DND-41 (cell line): ENCODE data around the gene KLF3.

Source experiments
- EZH2 ChIP-seq: IDR thresholded peaks from 3 replicates; pipeline ENCODE4 v1.6.1; 2012; ENCODE audit warnings: borderline replicate concordance, low read depth, mild to moderate bottlenecking, moderate library complexity, low read length, inconsistent platforms; ENCODE audit not compliant: severe bottlenecking
- TF ChIP-seq, protein P1 (sequence below): IDR thresholded peaks from 2 replicates; pipeline ENCODE4 v1.5.1; 2012; ENCODE audit warnings: borderline replicate concordance, low read length, moderate library complexity, mild to moderate bottlenecking; ENCODE audit not compliant: poor library complexity, severe bottlenecking; ENCODE audit errors: extremely low read depth

DNA sequence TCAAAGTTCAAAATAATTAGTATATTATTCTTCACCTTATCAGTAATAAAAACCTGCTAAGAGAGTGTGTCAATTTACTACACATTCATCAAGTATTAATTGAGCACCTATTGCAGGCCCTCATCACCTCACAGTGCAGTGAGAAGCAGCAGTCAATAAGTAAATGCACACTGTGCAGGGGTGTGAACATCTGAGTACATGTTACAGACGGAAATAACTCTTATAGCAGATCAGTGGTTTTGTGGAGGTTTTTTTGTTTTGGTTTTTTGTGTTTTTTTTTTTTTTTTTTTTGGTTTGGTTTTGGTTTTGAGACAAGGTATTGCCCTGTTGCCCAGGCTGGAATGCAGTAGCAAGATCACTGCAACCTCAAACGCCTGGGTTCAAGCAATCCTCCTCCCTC, 20.3 kb downstream of the KLF3 start:
- TF ChIP-seq, protein P1, sequence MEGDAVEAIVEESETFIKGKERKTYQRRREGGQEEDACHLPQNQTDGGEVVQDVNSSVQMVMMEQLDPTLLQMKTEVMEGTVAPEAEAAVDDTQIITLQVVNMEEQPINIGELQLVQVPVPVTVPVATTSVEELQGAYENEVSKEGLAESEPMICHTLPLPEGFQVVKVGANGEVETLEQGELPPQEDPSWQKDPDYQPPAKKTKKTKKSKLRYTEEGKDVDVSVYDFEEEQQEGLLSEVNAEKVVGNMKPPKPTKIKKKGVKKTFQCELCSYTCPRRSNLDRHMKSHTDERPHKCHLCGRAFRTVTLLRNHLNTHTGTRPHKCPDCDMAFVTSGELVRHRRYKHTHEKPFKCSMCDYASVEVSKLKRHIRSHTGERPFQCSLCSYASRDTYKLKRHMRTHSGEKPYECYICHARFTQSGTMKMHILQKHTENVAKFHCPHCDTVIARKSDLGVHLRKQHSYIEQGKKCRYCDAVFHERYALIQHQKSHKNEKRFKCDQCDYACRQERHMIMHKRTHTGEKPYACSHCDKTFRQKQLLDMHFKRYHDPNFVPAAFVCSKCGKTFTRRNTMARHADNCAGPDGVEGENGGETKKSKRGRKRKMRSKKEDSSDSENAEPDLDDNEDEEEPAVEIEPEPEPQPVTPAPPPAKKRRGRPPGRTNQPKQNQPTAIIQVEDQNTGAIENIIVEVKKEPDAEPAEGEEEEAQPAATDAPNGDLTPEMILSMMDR: no peak
- TF ChIP-seq EZH2: no peak
